Heart left ventricle (tissue), 16 donors: ENCODE results near the gene DYNC1I1. TPM values are rescaled to one million over a fixed set of nuclear protein-coding genes. Genes with fewer than 3 reads are reported as not detected.

Experiments
- ATAC-seq, 4 donors: fragments of 200-7000 bp; cut with Tn5 transposase; one replicate each; pipeline ENCODE4 v1.9.1; 2020 to 2022; ENCODE audit warnings: moderate library complexity in 4 of 4, mild to moderate bottlenecking in 3 of 4, moderate number of reproducible peaks in 1 of 4
- DNase-seq, 5 donors: peaks; one replicate each; pipeline ENCODE4 v3.0.0-alpha.2; 2020
- H3K27ac ChIP-seq, 12 donors: fragments of 200-600 bp; sonication (generic) in 4 of 12; one replicate each; pipeline versions ENCODE4 v1.5.0 to v1.8.0; 2016 to 2022; ENCODE audit warnings: mild to moderate bottlenecking in 2 of 12
- H3K27me3 ChIP-seq, 9 donors: fragments of 200-600 bp; sonication (generic) in 2 of 9; one replicate each; pipeline versions ENCODE4 v1.5.1 to v1.8.0; 2016 to 2022; ENCODE audit warnings: mild to moderate bottlenecking in 3 of 9
- H3K36me3 ChIP-seq, 9 donors: fragments of 200-600 bp; sonication (generic) in 2 of 9; one replicate each; pipeline versions ENCODE4 v1.5.0 to v1.8.0; 2018 to 2022; ENCODE audit warnings: mild to moderate bottlenecking in 2 of 9
- H3K4me1 ChIP-seq, 12 donors: fragments of 200-600 bp; sonication (generic) in 4 of 12; one replicate each; pipeline versions ENCODE4 v1.5.0 to v1.8.0; 2016 to 2022; ENCODE audit warnings: mild to moderate bottlenecking in 3 of 12
- H3K4me3 ChIP-seq, 12 donors: fragments of 200-600 bp; sonication (generic) in 4 of 12; one replicate each; pipeline versions ENCODE4 v1.5.0 to v1.8.0; 2017 to 2022; ENCODE audit warnings: mild to moderate bottlenecking in 9 of 12, moderate library complexity in 4 of 12
- H3K9me3 ChIP-seq, 12 donors: fragments of 200-600 bp; sonication (generic) in 4 of 12; one replicate each; pipeline versions ENCODE4 v1.5.0 to v1.8.0; 2016 to 2022; ENCODE audit warnings: mild to moderate bottlenecking in 1 of 12
- POLR2A ChIP-seq, 2 donors: fragments of 450-650 bp; IDR thresholded peaks; one replicate each; pipeline ENCODE4 v1.6.1; 2017; ENCODE audit warnings: antibody characterized with exemption in 2 of 2, mild to moderate bottlenecking in 2 of 2, moderate library complexity in 2 of 2
- WGBS, 4 donors: extraction: QIAGEN DNeasy Blood & Tissue Kit in 2 of 4; methylation state at CpG; one replicate each; pipeline versions ENCODE4 v1.1.5 to v1.1.7; 2013 to 2018; 5-methylcytosine and 5-hydroxymethylcytosine counted together
- intact Hi-C, 10 donors: fragments of 100-400 bp; cut with DNase I; formaldehyde crosslinking; loops; one replicate each; pipeline versions ENCODE4 v1.11.1 to v1.14.2; 2022
- polyA plus RNA-seq, 2 donors: library from polyadenylated mRNA; stranded (reverse); fragments of 200-250 nt; gene quantifications; one replicate each; pipeline ENCODE4 v1.2.3, GENCODE V29; 2013
- total RNA-seq, 9 donors: library from RNA; depleted of rRNA in 2 of 9; stranded (reverse); fragments of >200 nt in 2 of 9; fragmentation: NEBNext Ultra II Directional in 3 of 9; extraction: Animal tissue kit (Norgen Biotek cat#: 25700) in 3 of 9; gene quantifications; one replicate each; pipeline versions ENCODE4 v1.1.0 to v1.2.4, GENCODE V29; 2016 to 2023
- TF ChIP-seq, protein P1 (sequence below), 12 donors: fragments of 200-600 bp; sonication (generic) in 4 of 12; IDR thresholded peaks; one replicate each; pipeline versions ENCODE4 v1.5.0 to v1.8.0; 2018 to 2022; ENCODE audit warnings: antibody characterized with exemption in 12 of 12, mild to moderate bottlenecking in 5 of 12
- donor health status: ischemic (EF 13 %, LVEDD 7.1; RV severe dilation, severe dysfunction).
- donor health status: healthy with polysubstance abuse.
- donor health status: DM: no; HTN: yes; CAD: no.
- donor health status: DM: no; HTN: no; CAD: no.
- donor health status: ischemic (EF 25% LVEDD 6.9; RV normal size, moderate dysfunction).
- donor health status: ischemic (EF 25% LVEDD 5.7; RV mildly dilated, moderate dysfunction).
- donor health status: healthy.
- donor health status: DM: yes; HTN: yes; CAD: no.
- donor health status: ischemic (EF 35%, LVEDD 5.7; RV mildly dilated, moderate dysfunction).
- donor health status: nonischemic (EF 11% LVEDD 7.7; RV severe dilation, severe dysfunction).
- donor health status: DM: yes; HTN: yes; CAD: no.
- donor health status: PGD.
- donor health status: ischemic (EF 29% LVEDD 5.4; RV normal size, mild dysfunction).
- donor health status: nonischemic (EF 23%, LVEDD 6.1; RV moderate dilation, normal function).

DYNC1I1 gene
- total and polyA plus RNA-seq, 11 donors = 6.1 to 46.8 (median 30.6) TPM

- Histone ChIP-seq H3K27me3 (no peaks in the 10 kb centered on the region), H3K36me3 (no peaks in the 10 kb centered on the region), H3K4me3 (no peak overlapping the region), H3K9me3 (no peaks in the 10 kb centered on the region), H3K4me1 (no peaks in the 10 kb centered on the region), H3K27ac (no peak overlapping the region)
- no peak for DNase-seq
- intact Hi-C loops = no loop called here
- no peak for ATAC-seq
- 83 to 86% (median 84%) methylated on average over 5 of the region's 5 CpGs for WGBS, 4 donors
- TF ChIP-seq, protein P1, sequence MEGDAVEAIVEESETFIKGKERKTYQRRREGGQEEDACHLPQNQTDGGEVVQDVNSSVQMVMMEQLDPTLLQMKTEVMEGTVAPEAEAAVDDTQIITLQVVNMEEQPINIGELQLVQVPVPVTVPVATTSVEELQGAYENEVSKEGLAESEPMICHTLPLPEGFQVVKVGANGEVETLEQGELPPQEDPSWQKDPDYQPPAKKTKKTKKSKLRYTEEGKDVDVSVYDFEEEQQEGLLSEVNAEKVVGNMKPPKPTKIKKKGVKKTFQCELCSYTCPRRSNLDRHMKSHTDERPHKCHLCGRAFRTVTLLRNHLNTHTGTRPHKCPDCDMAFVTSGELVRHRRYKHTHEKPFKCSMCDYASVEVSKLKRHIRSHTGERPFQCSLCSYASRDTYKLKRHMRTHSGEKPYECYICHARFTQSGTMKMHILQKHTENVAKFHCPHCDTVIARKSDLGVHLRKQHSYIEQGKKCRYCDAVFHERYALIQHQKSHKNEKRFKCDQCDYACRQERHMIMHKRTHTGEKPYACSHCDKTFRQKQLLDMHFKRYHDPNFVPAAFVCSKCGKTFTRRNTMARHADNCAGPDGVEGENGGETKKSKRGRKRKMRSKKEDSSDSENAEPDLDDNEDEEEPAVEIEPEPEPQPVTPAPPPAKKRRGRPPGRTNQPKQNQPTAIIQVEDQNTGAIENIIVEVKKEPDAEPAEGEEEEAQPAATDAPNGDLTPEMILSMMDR (IDR thresholded peaks at IDR 0.05) = no peak
- TF ChIP-seq POLR2A (IDR thresholded peaks at IDR 0.05) = no peak
These were observed 179.2 kb downstream of the DYNC1I1 start for GRCh38 chr7:95951531-95951930.

- no peaks in the 10 kb centered on the region for H3K9me3 ChIP-seq
- H3K27ac ChIP-seq = no peak overlapping the region
- intact Hi-C loops = no loop called here
- H3K36me3 ChIP-seq = no peaks in the 10 kb centered on the region
- DNase-seq = no peak
- H3K4me3 ChIP-seq = no peak overlapping the region
- 79 to 89% (median 87%) methylated on average over 8 of the region's 8 CpGs for WGBS, 4 donors
- TF ChIP-seq, protein P1 (IDR thresholded peaks at IDR 0.05) = no peak
- TF ChIP-seq POLR2A (IDR thresholded peaks at IDR 0.05) = no peak
- H3K27me3 ChIP-seq = no peaks in the 10 kb centered on the region
- ATAC-seq = no peak
- no peaks in the 10 kb centered on the region for H3K4me1 ChIP-seq
These were observed 179.8 kb downstream of the DYNC1I1 start for GRCh38 chr7:95951997-95952795.

- Histone ChIP-seq H3K4me1 (no peaks in the 10 kb centered on the region), H3K27ac (no peak overlapping the region), H3K9me3 (no peaks in the 10 kb centered on the region), H3K27me3 (no peaks in the 10 kb centered on the region), H3K36me3 (no peaks in the 10 kb centered on the region), H3K4me3 (no peak overlapping the region)
- DNase-seq (no peak), ATAC-seq (no peak)
- intact Hi-C loops = no loop called here
- WGBS, 4 donors = 69 to 92% (median 76%) methylated on average over 1 of the region's 1 CpG
- TF ChIP-seq, protein P1 (IDR thresholded peaks at IDR 0.05) = no peak
- no peak for TF ChIP-seq POLR2A (IDR thresholded peaks at IDR 0.05)
These were observed 180.5 kb downstream of the DYNC1I1 start for GRCh38 chr7:95952851-95953250.

GRCh38 chr7:95955748-95956147 is 183.4 kb downstream of the DYNC1I1 start:
- intact Hi-C loops = no loop called here
- Histone ChIP-seq H3K27ac (no peak overlapping the region), H3K9me3 (no peaks in the 10 kb centered on the region), H3K27me3 (no peaks in the 10 kb centered on the region), H3K36me3 (no peaks in the 10 kb centered on the region), H3K4me1 (no peaks in the 10 kb centered on the region), H3K4me3 (no peak overlapping the region)
- no peak for DNase-seq
- TF ChIP-seq POLR2A (IDR thresholded peaks at IDR 0.05) = no peak
- TF ChIP-seq, protein P1 (IDR thresholded peaks at IDR 0.05) = no peak
- no peak for ATAC-seq
